Heart right ventricle (tissue), 16 donors: ENCODE results near the gene SNAPC1. TPM values are rescaled to one million over a fixed set of nuclear protein-coding genes. Genes with fewer than 3 reads are reported as not detected.

Source experiments
- ATAC-seq, 8 donors: fragments of 200-7000 bp; cut with Tn5 transposase; one replicate each; pipeline ENCODE4 v1.9.1; 2020; ENCODE audit warnings: mild to moderate bottlenecking in 8 of 8, moderate library complexity in 8 of 8, moderate number of reproducible peaks in 1 of 8
- DNase-seq, 2 donors: peaks; one replicate each; pipeline ENCODE4 v3.0.0-alpha.2; 2020
- H3K27ac ChIP-seq, 10 donors: fragments of 200-600 bp; sonication (generic) in 2 of 10; one replicate each; pipeline versions ENCODE4 v1.5.0 to v1.8.0; 2020 to 2022; ENCODE audit warnings: mild to moderate bottlenecking in 3 of 10
- H3K27me3 ChIP-seq, 7 donors: fragments of 200-600 bp; one replicate each; pipeline ENCODE4 v1.8.0; 2021 to 2022; ENCODE audit warnings: mild to moderate bottlenecking in 2 of 7
- H3K36me3 ChIP-seq, 9 donors: fragments of 200-600 bp; sonication (generic) in 1 of 9; one replicate each; pipeline versions ENCODE4 v1.5.0 to v1.8.0; 2020 to 2022; ENCODE audit warnings: mild to moderate bottlenecking in 2 of 9
- H3K4me1 ChIP-seq, 9 donors: fragments of 200-600 bp; sonication (generic) in 1 of 9; one replicate each; pipeline versions ENCODE4 v1.5.0 to v1.8.0; 2020 to 2022; ENCODE audit warnings: mild to moderate bottlenecking in 4 of 9
- H3K4me3 ChIP-seq, 10 donors: fragments of 200-600 bp; sonication (generic) in 2 of 10; one replicate each; pipeline versions ENCODE4 v1.5.0 to v1.8.0; 2020 to 2022; ENCODE audit warnings: mild to moderate bottlenecking in 7 of 10, moderate library complexity in 2 of 10
- H3K9me3 ChIP-seq, 11 donors: fragments of 200-600 bp in 10 of 11; sonication (generic) in 2 of 11; one replicate each; pipeline versions ENCODE4 v1.5.0 to v1.8.0; 2013 to 2022; ENCODE audit warnings: mild to moderate bottlenecking in 2 of 11, control low read depth in 1 of 11, moderate library complexity in 1 of 11
- CTCF ChIP-seq, 9 donors: fragments of 200-600 bp; sonication (generic) in 2 of 9; IDR thresholded peaks; one replicate each; pipeline versions ENCODE4 v1.5.0 to v1.8.0; 2021 to 2022; ENCODE audit warnings: antibody characterized with exemption in 9 of 9, mild to moderate bottlenecking in 5 of 9, moderate library complexity in 1 of 9
- WGBS, 2 donors: extraction: QIAGEN DNeasy Blood & Tissue Kit; methylation state at CpG; one replicate each; pipeline ENCODE4 v1.1.7; 2013; ENCODE audit warnings: inconsistent platforms in 1 of 2; 5-methylcytosine and 5-hydroxymethylcytosine counted together
- intact Hi-C, 10 donors: fragments of 100-400 bp; cut with DNase I; formaldehyde crosslinking; loops; one replicate each; pipeline versions ENCODE4 v1.11.1 to v1.14.2; 2022
- polyA plus RNA-seq, 2 donors: library from polyadenylated mRNA; stranded (reverse); fragments of 200-250 nt; gene quantifications; one replicate each; pipeline ENCODE4 v1.2.3, GENCODE V29; 2013
- total RNA-seq, 10 donors: library from RNA; stranded (reverse); fragmentation: NEBNext Ultra II Directional in 3 of 10; extraction: Animal tissue kit (Norgen Biotek cat#: 25700) in 3 of 10; gene quantifications; one replicate each; pipeline versions ENCODE4 v1.2.1 to v1.2.4, GENCODE V29; 2021 to 2023
- donor health status: Arrhythmogenic right ventricular cardiomyopathy.
- donor health status: ischemic (EF 13 %, LVEDD 7.1; RV severe dilation, severe dysfunction).
- donor health status: healthy with polysubstance abuse.
- donor health status: DM: no; HTN: yes; CAD: no.
- donor health status: DM: no; HTN: no; CAD: no.
- donor health status: ischemic (EF 25% LVEDD 6.9; RV normal size, moderate dysfunction).
- donor health status: ischemic (EF 25% LVEDD 5.7; RV mildly dilated, moderate dysfunction).
- donor health status: healthy.
- donor health status: DM: yes; HTN: yes; CAD: no.
- donor health status: Ischemic cardiomyopathy.
- donor health status: ischemic (EF 35%, LVEDD 5.7; RV mildly dilated, moderate dysfunction).
- donor health status: nonischemic (EF 11% LVEDD 7.7; RV severe dilation, severe dysfunction).
- donor health status: DM: yes; HTN: yes; CAD: no.
- donor health status: PGD.
- donor health status: ischemic (EF 29% LVEDD 5.4; RV normal size, mild dysfunction).
- donor health status: nonischemic (EF 23%, LVEDD 6.1; RV moderate dilation, normal function).

SNAPC1 gene
- total and polyA plus RNA-seq, 12 donors, result 4.2 to 11.9 (median 7.3) TPM

- ATAC-seq, result peak in 6 of 8 donors; percentile 12 to 63 (median 51)
- H3K36me3 ChIP-seq, result peaks cover 0 to 44% (median 11%) of the 10 kb centered on the region in 9 donors
- WGBS, 2 donors, result 44 to 54% methylated on average over 3 of the region's 3 CpGs
- no peaks in the 10 kb centered on the region for H3K27me3 ChIP-seq
- H3K9me3 ChIP-seq, result no peaks in the 10 kb centered on the region
- no peak for DNase-seq
- intact Hi-C loops, result loop anchor here in 2 of 10 donors (5.0 kb wide), 2 partner anchors 53 to 273 kb away; partner anchors contain the start of gene HIF1A (in 1 of the 2)
- no peak for TF ChIP-seq CTCF (IDR thresholded peaks at IDR 0.05)
- H3K4me1 ChIP-seq, result peaks cover 0 to 63% (median 36%) of the 10 kb centered on the region in 9 donors
- H3K4me3 ChIP-seq, result peak overlapping the region; percentile 12 to 82 (median 65)
- peak overlapping the region in 9 of 10 donors; percentile 87 to 97 (median 94) for H3K27ac ChIP-seq
Measured at GRCh38 chr14:61749867-61750266, 12.4 kb upstream of the SNAPC1 start.

DNA sequence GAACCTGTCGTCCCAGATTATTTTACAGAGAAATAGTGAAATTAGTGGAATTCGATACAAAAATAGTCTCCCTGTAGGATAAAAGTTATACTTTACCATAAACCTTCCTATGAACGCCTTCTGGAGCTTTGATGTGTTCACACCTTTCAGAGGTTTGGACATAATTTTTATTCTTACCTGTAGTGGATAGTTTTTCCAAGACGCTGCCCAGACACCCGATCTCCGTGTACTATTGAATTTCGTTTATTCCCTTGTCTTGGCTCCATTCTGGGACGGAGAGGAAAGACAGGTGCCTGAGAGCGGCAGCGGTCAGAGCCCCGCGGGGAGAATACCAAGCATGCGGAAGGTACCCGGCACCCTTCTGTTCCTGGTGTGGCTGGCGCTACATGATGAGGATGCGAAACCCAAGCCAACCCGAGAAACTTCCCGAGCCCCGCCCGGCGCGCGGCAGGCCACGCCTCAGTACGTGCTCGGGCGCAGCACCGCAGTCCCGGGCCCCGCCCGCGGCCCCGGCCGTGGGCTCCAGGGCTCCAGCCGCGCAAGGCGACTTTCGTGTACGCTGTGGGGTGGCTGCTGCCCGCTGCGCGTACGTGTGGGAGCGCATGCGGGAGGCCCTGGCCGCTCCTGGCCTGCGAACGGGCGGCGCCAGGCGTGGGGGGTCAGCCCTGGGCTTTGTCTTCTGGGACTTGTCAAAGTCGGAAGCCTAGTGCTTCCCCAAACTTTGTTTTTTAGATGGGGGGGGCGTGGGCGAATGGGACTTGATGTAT is 11.3 kb upstream of the SNAPC1 start:
- Histone ChIP-seq H3K36me3 (peaks cover 0 to 34% (median under 1%) of the 10 kb centered on the region in 9 donors), H3K4me1 (peaks cover 0 to 63% (median 36%) of the 10 kb centered on the region in 9 donors), H3K27me3 (no peaks in the 10 kb centered on the region), H3K9me3 (no peaks in the 10 kb centered on the region), H3K27ac (peak overlapping the region; percentile 87 to 97 (median 93)), H3K4me3 (peak overlapping the region; percentile 3 to 82 (median 65))
- intact Hi-C loops, result loop anchor here in 3 of 10 donors (1.0 to 5.0 kb wide), 3 partner anchors 11 to 274 kb away; partner anchors contain the start of genes HIF1A (in 1 of the 3) and SNAPC1 (in 1 of the 3)
- TF ChIP-seq CTCF (IDR thresholded peaks at IDR 0.05), result no peak
- 2 to 3% methylated on average over 54 of the region's 54 CpGs for WGBS, 2 donors
- ATAC-seq (peak; percentile 96 to 98 (median 98)), DNase-seq (peak; percentile 88 to 90)

- Histone ChIP-seq H3K27ac (peak overlapping the region; percentile 87 to 97 (median 93)), H3K27me3 (no peaks in the 10 kb centered on the region), H3K36me3 (peaks cover 0 to 28% (median 0%) of the 10 kb centered on the region in 9 donors), H3K9me3 (no peaks in the 10 kb centered on the region), H3K4me1 (peaks cover 0 to 60% (median 36%) of the 10 kb centered on the region in 9 donors), H3K4me3 (peak overlapping the region; percentile 3 to 82 (median 65))
- TF ChIP-seq CTCF (IDR thresholded peaks at IDR 0.05), result no peak
- intact Hi-C loops, result loop anchor here in 3 of 10 donors (1.0 to 5.0 kb wide), 3 partner anchors 11 to 274 kb away; partner anchors contain the start of genes HIF1A (in 1 of the 3) and SNAPC1 (in 1 of the 3)
- 23 to 29% methylated on average over 8 of the region's 8 CpGs for WGBS, 2 donors
- ATAC-seq (no peak), DNase-seq (no peak)
Measured at GRCh38 chr14:61751475-61751989, 10.7 kb upstream of the SNAPC1 start.

DNA sequence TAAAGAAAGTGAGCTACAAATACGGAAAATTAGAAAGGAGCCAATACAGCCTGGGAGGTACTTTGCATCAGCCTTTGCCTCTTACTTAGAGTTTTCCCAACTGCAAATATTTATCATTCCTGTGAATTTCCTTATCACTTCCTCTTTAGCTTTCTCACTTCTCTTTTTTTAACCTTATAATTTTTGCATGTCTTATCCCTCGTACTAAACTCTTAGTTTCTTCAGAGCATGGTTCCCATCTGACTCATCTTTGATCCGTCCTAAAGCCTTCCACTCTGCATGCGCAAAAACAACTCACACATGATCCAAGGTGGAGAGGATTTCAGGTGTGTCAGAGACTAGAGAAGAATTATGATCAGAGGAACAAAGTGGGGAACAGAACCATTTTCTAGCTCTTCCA is 9.6 kb upstream of the SNAPC1 start:
- Histone ChIP-seq H3K27me3 (no peaks in the 10 kb centered on the region), H3K27ac (peak overlapping the region in 3 of 10 donors; percentile 95 to 97 (median 95)), H3K4me3 (no peak overlapping the region), H3K36me3 (peaks cover 0 to 17% (median 0%) of the 10 kb centered on the region in 9 donors), H3K9me3 (no peaks in the 10 kb centered on the region), H3K4me1 (peaks cover 0 to 49% (median 26%) of the 10 kb centered on the region in 9 donors)
- DNase-seq, result no peak
- intact Hi-C loops, result loop anchor here in 2 of 10 donors (5.0 kb wide), 2 partner anchors 55 to 275 kb away; partner anchors contain the start of gene HIF1A (in 1 of the 2)
- ATAC-seq, result no peak
- WGBS, 2 donors, result 75 to 86% methylated on average over 4 of the region's 4 CpGs
- TF ChIP-seq CTCF (IDR thresholded peaks at IDR 0.05), result no peak
